ENCODE results near the gene TSSK6.

- TF ChIP-seq, protein P1, sequence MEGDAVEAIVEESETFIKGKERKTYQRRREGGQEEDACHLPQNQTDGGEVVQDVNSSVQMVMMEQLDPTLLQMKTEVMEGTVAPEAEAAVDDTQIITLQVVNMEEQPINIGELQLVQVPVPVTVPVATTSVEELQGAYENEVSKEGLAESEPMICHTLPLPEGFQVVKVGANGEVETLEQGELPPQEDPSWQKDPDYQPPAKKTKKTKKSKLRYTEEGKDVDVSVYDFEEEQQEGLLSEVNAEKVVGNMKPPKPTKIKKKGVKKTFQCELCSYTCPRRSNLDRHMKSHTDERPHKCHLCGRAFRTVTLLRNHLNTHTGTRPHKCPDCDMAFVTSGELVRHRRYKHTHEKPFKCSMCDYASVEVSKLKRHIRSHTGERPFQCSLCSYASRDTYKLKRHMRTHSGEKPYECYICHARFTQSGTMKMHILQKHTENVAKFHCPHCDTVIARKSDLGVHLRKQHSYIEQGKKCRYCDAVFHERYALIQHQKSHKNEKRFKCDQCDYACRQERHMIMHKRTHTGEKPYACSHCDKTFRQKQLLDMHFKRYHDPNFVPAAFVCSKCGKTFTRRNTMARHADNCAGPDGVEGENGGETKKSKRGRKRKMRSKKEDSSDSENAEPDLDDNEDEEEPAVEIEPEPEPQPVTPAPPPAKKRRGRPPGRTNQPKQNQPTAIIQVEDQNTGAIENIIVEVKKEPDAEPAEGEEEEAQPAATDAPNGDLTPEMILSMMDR (IDR thresholded peaks at IDR 0.05), result peak in 2 of 3 experiments; percentile 48 to 67
- no peak for TF ChIP-seq POLR2A (IDR thresholded peaks at IDR 0.05)
These were observed 39.0 kb upstream of the TSSK6 start for GRCh38 chr19:19554074-19555023.

Measured in testis (tissue), 2 donors.